GM12875 (cell line): ENCODE data around the gene IL4.

Experiments
- H3K4me3 ChIP-seq: one replicate; pipeline ENCODE4 v1.5.1; 2011; ENCODE audit warnings: low read depth, low read length, control low read depth
- TF ChIP-seq, protein P1 (sequence below): IDR thresholded peaks from 2 replicates; pipeline ENCODE4 v1.5.1; 2011; ENCODE audit warnings: low read depth, mild to moderate bottlenecking, control low read depth, inconsistent platforms, low read length, moderate library complexity, borderline replicate concordance; ENCODE audit not compliant: insufficient read depth

IL4 gene

DNA sequence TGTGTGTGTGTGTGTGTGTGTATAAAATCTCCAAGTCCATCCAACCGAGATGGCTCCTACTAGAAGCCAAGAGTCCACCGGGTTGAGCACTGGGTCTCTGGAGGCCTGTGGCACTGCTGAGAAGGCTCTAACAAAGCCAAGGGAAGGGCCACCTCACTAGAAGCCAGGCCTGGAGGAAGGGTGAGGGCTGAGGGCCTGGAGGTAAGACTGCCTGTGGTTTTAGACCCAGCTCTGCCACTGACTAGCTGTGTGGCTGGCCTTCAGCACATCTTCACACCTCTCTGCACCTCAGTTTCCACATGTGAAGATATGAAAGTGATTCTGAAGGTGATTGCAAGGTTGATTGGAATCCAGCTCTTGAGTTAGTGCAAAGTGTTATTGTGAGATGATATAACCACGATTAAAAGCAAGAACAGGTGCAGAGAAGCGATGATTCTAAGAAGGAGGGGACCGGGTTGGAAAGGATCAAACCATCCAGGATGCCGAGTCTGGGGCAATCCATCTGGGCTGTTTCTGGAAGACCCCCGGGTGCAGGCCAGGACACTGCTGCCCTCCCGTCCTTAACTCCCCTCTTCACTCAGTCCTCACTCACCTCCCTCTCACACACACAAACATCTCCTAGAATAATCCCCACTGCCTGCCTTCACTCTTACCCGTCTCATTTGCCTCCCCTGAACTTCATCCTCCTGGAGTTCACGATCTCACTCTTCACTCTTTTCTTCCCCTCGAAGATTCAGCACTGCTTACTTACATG lies 2.3 kb downstream of the IL4 start:
- TF ChIP-seq, protein P1, sequence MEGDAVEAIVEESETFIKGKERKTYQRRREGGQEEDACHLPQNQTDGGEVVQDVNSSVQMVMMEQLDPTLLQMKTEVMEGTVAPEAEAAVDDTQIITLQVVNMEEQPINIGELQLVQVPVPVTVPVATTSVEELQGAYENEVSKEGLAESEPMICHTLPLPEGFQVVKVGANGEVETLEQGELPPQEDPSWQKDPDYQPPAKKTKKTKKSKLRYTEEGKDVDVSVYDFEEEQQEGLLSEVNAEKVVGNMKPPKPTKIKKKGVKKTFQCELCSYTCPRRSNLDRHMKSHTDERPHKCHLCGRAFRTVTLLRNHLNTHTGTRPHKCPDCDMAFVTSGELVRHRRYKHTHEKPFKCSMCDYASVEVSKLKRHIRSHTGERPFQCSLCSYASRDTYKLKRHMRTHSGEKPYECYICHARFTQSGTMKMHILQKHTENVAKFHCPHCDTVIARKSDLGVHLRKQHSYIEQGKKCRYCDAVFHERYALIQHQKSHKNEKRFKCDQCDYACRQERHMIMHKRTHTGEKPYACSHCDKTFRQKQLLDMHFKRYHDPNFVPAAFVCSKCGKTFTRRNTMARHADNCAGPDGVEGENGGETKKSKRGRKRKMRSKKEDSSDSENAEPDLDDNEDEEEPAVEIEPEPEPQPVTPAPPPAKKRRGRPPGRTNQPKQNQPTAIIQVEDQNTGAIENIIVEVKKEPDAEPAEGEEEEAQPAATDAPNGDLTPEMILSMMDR = no peak
- H3K4me3 ChIP-seq = no peak overlapping the region

DNA sequence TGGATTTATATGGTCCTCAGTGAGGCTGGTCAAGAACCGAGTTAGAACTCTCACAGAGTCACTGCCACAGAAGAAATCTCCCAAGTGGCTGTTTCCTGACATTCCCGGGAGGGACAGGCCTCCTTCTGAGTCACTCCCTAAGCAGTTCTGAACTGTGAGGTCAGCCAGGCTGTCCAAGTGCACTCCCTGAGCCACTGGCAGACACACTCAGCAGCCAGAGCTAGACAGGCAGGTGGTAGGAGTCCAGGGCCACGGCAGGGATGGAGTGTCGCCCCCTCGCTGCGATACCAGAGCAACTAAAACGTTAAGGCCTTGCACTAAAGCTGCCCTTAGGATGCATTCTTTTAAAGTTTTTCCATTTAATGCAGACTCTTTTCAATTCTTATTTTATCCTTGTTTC lies 3.4 kb downstream of the IL4 start:
- H3K4me3 ChIP-seq = no peak overlapping the region
- TF ChIP-seq, protein P1 = no peak

- H3K4me3 ChIP-seq = no peak overlapping the region
- TF ChIP-seq, protein P1 = no peak
Measured at GRCh38 chr5:132677682-132678400, 4.1 kb downstream of the IL4 start.

GRCh38 chr5:132678735-132679134 lies 4.9 kb downstream of the IL4 start:
- TF ChIP-seq, protein P1 = no peak
- no peak overlapping the region for H3K4me3 ChIP-seq

- TF ChIP-seq, protein P1 = no peak
- H3K4me3 ChIP-seq = no peak overlapping the region
Measured at GRCh38 chr5:132679166-132679565, 5.4 kb downstream of the IL4 start.

DNA sequence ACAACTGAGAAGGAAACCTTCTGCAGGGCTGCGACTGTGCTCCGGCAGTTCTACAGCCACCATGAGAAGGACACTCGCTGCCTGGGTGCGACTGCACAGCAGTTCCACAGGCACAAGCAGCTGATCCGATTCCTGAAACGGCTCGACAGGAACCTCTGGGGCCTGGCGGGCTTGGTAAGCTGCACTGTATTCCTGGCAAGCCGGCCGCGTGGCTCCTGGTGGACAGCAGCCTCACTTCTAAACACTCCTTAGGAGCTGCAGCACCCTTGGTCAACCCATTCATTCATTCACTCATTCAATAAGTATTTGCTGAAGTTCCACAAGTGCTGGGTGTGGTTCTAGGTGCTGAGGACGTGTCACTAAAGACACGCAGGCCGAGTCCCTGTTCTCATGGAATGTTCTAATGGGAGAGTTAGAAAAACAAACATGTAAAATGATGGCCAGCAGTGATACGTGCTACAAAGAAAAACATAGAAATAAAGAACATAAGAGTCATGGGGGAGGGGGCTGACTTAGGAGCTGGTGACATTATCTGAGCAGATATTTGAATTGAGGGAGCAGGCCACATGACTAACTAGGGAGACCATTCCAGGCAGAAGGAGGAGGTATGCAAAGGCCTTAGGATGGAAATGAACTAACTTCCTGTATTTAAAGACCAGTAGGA lies 6.1 kb downstream of the IL4 start:
- TF ChIP-seq, protein P1 = no peak
- H3K4me3 ChIP-seq = no peak overlapping the region
